Effector CD4-positive, alpha-beta T cell (primary cell): ENCODE results near the gene TRIM39.
"Not testable (repeated sequence)": the region's sequence is repeated elsewhere in the genome, so short reads cannot be mapped to it uniquely, and the experiment has no call there.

Experiments
- DNase-seq: peaks from one replicate; pipeline ENCODE4 v3.0.0-alpha.2; 2020

Gene TRIM39

GRCh38 chr6:30369280-30369679 lies 42.6 kb downstream of the TRIM39 start:
- not testable (repeated sequence) for DNase-seq

DNA sequence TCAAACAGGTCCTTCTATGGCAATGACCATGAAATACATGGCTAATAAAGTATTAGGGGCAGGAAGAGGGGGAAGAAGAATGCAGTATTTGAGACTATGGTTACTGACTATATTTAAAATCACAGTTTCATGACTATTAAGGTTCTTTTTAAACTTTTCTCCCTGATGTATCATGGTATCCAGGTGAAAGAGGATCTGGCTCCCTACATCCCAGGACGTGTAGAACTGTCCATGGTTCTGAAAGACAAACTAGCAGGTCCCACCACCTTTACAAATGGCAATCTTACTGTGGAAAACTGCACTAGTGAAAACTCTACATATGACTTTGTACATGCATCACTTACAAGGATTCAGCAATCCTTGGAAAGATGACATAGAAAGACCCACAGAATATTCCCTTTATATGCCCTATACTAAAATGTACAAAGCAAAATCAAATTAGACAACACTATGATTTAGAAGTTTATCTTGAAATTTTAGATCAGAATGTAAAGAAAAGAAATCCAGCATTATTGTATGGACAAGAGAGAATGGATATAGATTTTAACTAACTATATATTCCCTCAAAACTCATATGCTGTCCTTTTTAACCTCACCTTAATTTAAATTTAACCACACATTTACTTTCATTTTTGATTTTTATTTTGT lies 51.7 kb downstream of the TRIM39 start:
- no peak for DNase-seq

GRCh38 chr6:30380464-30380863 lies 53.7 kb downstream of the TRIM39 start:
- no peak for DNase-seq

DNA sequence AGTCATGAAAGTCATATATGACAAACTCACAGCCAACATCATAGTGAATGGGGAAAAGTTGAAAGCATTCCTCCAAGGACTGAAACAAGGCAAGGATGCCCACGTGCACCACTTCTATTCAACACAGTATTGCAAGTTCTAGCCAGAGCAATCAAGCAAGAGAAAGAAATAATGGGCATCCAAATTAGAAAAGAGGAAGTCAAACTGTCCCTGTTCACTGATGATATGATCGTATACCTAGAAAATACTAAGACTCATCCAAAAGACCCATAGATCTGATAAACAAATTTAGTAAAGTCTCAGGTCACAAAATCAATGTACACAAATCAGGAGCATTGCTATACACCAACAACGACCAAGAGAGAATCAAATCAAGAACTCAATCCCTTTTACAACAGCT lies 59.4 kb downstream of the TRIM39 start:
- DNase-seq, result no peak

DNA sequence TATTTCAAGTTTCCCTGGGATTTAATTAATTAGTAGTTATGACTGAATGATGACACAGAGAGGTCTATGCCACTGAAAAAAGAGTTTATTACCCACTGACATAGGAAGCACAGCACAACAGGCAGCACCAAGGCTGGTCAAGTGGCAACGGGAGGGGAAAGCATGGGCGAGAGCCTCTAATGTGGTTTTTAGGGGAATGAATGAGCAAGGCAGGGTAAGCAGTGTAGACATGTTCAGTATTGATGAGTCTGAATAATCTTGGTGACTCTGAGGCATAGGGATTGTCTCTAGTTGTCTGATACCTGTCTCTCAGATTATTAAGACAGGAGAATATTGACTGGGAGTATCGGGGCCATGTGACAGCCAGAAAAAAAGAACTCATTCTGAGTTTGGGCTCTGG lies 64.5 kb downstream of the TRIM39 start:
- DNase-seq, result no peak
